ENCODE data around the gene KLHL35.

DNA sequence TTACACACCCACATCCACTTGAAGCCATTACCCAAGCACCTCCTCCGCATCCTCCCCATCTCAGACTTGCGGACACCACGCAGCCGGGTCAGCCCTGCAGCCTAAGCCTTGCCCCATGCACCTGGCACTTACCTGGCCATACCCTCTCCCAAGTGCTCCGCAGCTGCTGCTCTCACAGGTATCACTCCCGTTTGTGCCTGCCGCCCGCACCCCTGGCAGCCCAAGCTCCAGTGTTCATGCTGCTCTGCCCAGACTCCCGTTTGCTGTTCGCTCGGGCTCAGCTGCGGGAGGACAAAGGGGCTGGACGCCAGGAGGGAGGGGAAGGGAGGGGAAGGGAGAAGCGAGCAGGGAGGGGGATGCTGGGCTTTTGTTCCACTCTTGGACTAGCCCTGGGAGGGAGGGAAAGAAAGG lies at the start of gene KLHL35:
- TF ChIP-seq, protein P1, sequence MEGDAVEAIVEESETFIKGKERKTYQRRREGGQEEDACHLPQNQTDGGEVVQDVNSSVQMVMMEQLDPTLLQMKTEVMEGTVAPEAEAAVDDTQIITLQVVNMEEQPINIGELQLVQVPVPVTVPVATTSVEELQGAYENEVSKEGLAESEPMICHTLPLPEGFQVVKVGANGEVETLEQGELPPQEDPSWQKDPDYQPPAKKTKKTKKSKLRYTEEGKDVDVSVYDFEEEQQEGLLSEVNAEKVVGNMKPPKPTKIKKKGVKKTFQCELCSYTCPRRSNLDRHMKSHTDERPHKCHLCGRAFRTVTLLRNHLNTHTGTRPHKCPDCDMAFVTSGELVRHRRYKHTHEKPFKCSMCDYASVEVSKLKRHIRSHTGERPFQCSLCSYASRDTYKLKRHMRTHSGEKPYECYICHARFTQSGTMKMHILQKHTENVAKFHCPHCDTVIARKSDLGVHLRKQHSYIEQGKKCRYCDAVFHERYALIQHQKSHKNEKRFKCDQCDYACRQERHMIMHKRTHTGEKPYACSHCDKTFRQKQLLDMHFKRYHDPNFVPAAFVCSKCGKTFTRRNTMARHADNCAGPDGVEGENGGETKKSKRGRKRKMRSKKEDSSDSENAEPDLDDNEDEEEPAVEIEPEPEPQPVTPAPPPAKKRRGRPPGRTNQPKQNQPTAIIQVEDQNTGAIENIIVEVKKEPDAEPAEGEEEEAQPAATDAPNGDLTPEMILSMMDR (IDR thresholded peaks at IDR 0.05; ENCODE audit: low read depth, low read length) = no peak
- TF ChIP-seq, protein P2, sequence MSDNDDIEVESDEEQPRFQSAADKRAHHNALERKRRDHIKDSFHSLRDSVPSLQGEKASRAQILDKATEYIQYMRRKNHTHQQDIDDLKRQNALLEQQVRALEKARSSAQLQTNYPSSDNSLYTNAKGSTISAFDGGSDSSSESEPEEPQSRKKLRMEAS (IDR thresholded peaks at IDR 0.05; ENCODE audit: low read depth, low read length) = no peak
- TF ChIP-seq POLR2A (IDR thresholded peaks at IDR 0.05; ENCODE audit: extremely low read depth, insufficient read length) = no peak
